Mesothelial cell of epicardium (in vitro differentiated cells): Measurements from ENCODE around the gene CASP4. TPM values are rescaled to one million over a fixed set of nuclear protein-coding genes. Genes with fewer than 3 reads are reported as not detected.
A peak's percentile ranks its signal among the peaks of the same experiment; 100 is the strongest.

Experiments used
- DNase-seq, 2 experiments: peaks; one replicate each; pipeline ENCODE4 v3.0.0; 2021; ENCODE audit warnings: low spot score in 2 of 2; ENCODE audit not compliant: unreplicated experiment in 2 of 2
- H3K27ac Mint-ChIP-seq: 2 replicates; pipeline ENCODE4 v1.8.0; 2021; ENCODE audit warnings: mixed read lengths
- H3K27me3 Mint-ChIP-seq: 2 replicates; pipeline ENCODE4 v1.8.0; 2021; ENCODE audit warnings: low read depth, mixed read lengths
- H3K36me3 Mint-ChIP-seq: 2 replicates; pipeline ENCODE4 v1.8.0; 2021; ENCODE audit warnings: mixed read lengths
- H3K4me1 Mint-ChIP-seq: 2 replicates; pipeline ENCODE4 v1.8.0; 2021; ENCODE audit warnings: mixed read lengths
- H3K4me3 Mint-ChIP-seq: 2 replicates; pipeline ENCODE4 v1.8.0; 2021; ENCODE audit warnings: mild to moderate bottlenecking, moderate library complexity, mixed read lengths
- H3K9me3 Mint-ChIP-seq: 2 replicates; pipeline ENCODE4 v1.8.0; 2021; ENCODE audit warnings: mixed read lengths
- CTCF ChIP-seq: fragments of 200-600 bp; sonication (generic); IDR thresholded peaks from one replicate; pipeline ENCODE4 v1.5.0; 2021; ENCODE audit warnings: antibody characterized with exemption; ENCODE audit not compliant: unreplicated experiment
- total RNA-seq: library from RNA; stranded (reverse); gene quantifications from 3 replicates; pipeline ENCODE4 v1.2.1, GENCODE V29; 2021

The CASP4 gene
- total RNA-seq, 1 donor from 2014 or later: 19.4 TPM

GRCh38 chr11:104926771-104927611 is 41.4 kb downstream of the CASP4 start:
- H3K4me3 Mint-ChIP-seq: no peak overlapping the region
- H3K27me3 Mint-ChIP-seq: no peaks in the 10 kb centered on the region
- H3K36me3 Mint-ChIP-seq: peaks cover 51% of the 10 kb centered on the region
- TF ChIP-seq CTCF: no peak
- DNase-seq: no peak
- no peak overlapping the region for H3K27ac Mint-ChIP-seq
- H3K9me3 Mint-ChIP-seq: peaks cover 75% of the 10 kb centered on the region
- H3K4me1 Mint-ChIP-seq: no peaks in the 10 kb centered on the region

- TF ChIP-seq CTCF: no peak
- DNase-seq: no peak
- H3K4me1 Mint-ChIP-seq: no peaks in the 10 kb centered on the region
- H3K27ac Mint-ChIP-seq: no peak overlapping the region
- peaks cover 67% of the 10 kb centered on the region for H3K9me3 Mint-ChIP-seq
- peaks cover 49% of the 10 kb centered on the region for H3K36me3 Mint-ChIP-seq
- no peaks in the 10 kb centered on the region for H3K27me3 Mint-ChIP-seq
- no peak overlapping the region for H3K4me3 Mint-ChIP-seq
Measured at GRCh38 chr11:104925850-104926249, 42.5 kb downstream of the CASP4 start.

GRCh38 chr11:104918113-104918824 is 50.1 kb downstream of the CASP4 start:
- H3K9me3 Mint-ChIP-seq: peaks cover 11% of the 10 kb centered on the region
- no peaks in the 10 kb centered on the region for H3K27me3 Mint-ChIP-seq
- peak overlapping the region; percentile 30 for H3K27ac Mint-ChIP-seq
- TF ChIP-seq CTCF: no peak
- peaks cover 4% of the 10 kb centered on the region for H3K36me3 Mint-ChIP-seq
- H3K4me1 Mint-ChIP-seq: peaks cover 28% of the 10 kb centered on the region
- DNase-seq: no peak
- peak overlapping the region; percentile 14 for H3K4me3 Mint-ChIP-seq

- no peak for DNase-seq
- H3K4me1 Mint-ChIP-seq: peaks cover 28% of the 10 kb centered on the region
- peak overlapping the region; percentile 14 for H3K4me3 Mint-ChIP-seq
- no peaks in the 10 kb centered on the region for H3K27me3 Mint-ChIP-seq
- no peak for TF ChIP-seq CTCF
- no peaks in the 10 kb centered on the region for H3K36me3 Mint-ChIP-seq
- H3K9me3 Mint-ChIP-seq: peaks cover 6% of the 10 kb centered on the region
- peak overlapping the region; percentile 4 for H3K27ac Mint-ChIP-seq
Measured at GRCh38 chr11:104917271-104918112, 50.9 kb downstream of the CASP4 start.

- Mint-ChIP-seq H3K27ac (no peak overlapping the region), H3K36me3 (no peaks in the 10 kb centered on the region), H3K4me1 (peaks cover 28% of the 10 kb centered on the region), H3K9me3 (peaks cover 6% of the 10 kb centered on the region), H3K27me3 (no peaks in the 10 kb centered on the region), H3K4me3 (no peak overlapping the region)
- no peak for TF ChIP-seq CTCF
- DNase-seq: no peak
Measured at GRCh38 chr11:104916442-104916841, 51.9 kb downstream of the CASP4 start.
